Caco-2 (cell line): ENCODE data around the gene COL5A1. TPM values are rescaled to one million over a fixed set of nuclear protein-coding genes. Genes with fewer than 3 reads are reported as not detected.

Experiments
- BruUV-seq: library from RNA; stranded (reverse); fragments of 400-500 nt; replicated peaks from 2 replicates; lab custom pipeline; 2021; lab: Mats Ljungman, UMichigan
- CTCF ChIA-PET: fragments of 300-600 bp; sonication (Branson Sonifier 250); formaldehyde crosslinking; loops from one replicate; lab custom pipeline; 2022; ENCODE audit warnings: antibody characterized with exemption; lab: Charles Lee
- POLR2A ChIA-PET: fragments of 300-600 bp; sonication (Branson Sonifier 250); formaldehyde crosslinking; loops from one replicate; lab custom pipeline; 2022; ENCODE audit warnings: antibody characterized with exemption; lab: Charles Lee
- DNase-seq, 2 experiments: peaks; one replicate each; pipeline versions ENCODE4 v3.0.0 to v3.0.0-alpha.2; 2020 to 2022
- H3K27me3 ChIP-seq: replicated peaks from 2 replicates; pipeline ENCODE4 v1.6.0; 2011; ENCODE audit warnings: low read length; ENCODE audit not compliant: control insufficient read depth, insufficient read depth
- H3K36me3 ChIP-seq: 2 replicates; pipeline ENCODE4 v1.5.1; 2011; ENCODE audit warnings: low read length; ENCODE audit not compliant: control insufficient read depth, insufficient read depth
- H3K4me1 ChIP-seq: fragments of 250-450 bp; sonication (Bioruptor Pico); 2 replicates; pipeline ENCODE4 v1.5.1; 2020; ENCODE audit warnings: mild to moderate bottlenecking
- H3K4me3 ChIP-seq: 2 replicates; pipeline ENCODE4 v1.5.1; 2011; ENCODE audit warnings: low read depth, mild to moderate bottlenecking, control low read depth, low read length
- H3K9me3 ChIP-seq: fragments of 250-450 bp; sonication (Bioruptor Pico); 2 replicates; pipeline ENCODE4 v1.5.1; 2020; ENCODE audit warnings: mild to moderate bottlenecking, moderate library complexity
- H3K27ac Mint-ChIP-seq: one replicate; pipeline ENCODE4 v1.8.0; 2022; ENCODE audit warnings: mixed read lengths; ENCODE audit not compliant: unreplicated experiment
- H3K27me3 Mint-ChIP-seq: one replicate; pipeline ENCODE4 v1.8.0; 2022; ENCODE audit warnings: mixed read lengths; ENCODE audit not compliant: insufficient read depth, unreplicated experiment
- H3K36me3 Mint-ChIP-seq: one replicate; pipeline ENCODE4 v1.8.0; 2022; ENCODE audit warnings: mild to moderate bottlenecking, mixed read lengths; ENCODE audit not compliant: insufficient read depth, unreplicated experiment
- H3K4me1 Mint-ChIP-seq: one replicate; pipeline ENCODE4 v1.8.0; 2022; ENCODE audit warnings: low read depth, mixed read lengths; ENCODE audit not compliant: unreplicated experiment
- H3K4me3 Mint-ChIP-seq: one replicate; pipeline ENCODE4 v1.8.0; 2022; ENCODE audit warnings: mild to moderate bottlenecking, moderate library complexity, mixed read lengths; ENCODE audit not compliant: unreplicated experiment
- H3K9me3 Mint-ChIP-seq: one replicate; pipeline ENCODE4 v1.8.0; 2022; ENCODE audit warnings: mixed read lengths; ENCODE audit not compliant: unreplicated experiment
- CTCF ChIP-seq, 2 experiments: fragments of 200-600 bp in 1 of 2; IDR thresholded peaks; 1 replicate in 1 of 2; 2 replicates in 1 of 2; pipeline versions ENCODE4 v1.5.1 to v1.8.0; 2011 to 2022; ENCODE audit warnings: antibody characterized with exemption in 1 of 2, control low read depth in 1 of 2, inconsistent platforms in 1 of 2, low read depth in 1 of 2, low read length in 1 of 2, mild to moderate bottlenecking in 1 of 2, moderate library complexity in 1 of 2; ENCODE audit not compliant: insufficient read depth in 1 of 2, severe bottlenecking in 1 of 2, unreplicated experiment in 1 of 2
- intact Hi-C: fragments of 100-400 bp; cut with micrococcal nuclease; formaldehyde crosslinking; loops from one replicate; pipeline ENCODE4 v1.10.0; 2022; ENCODE audit not compliant: unreplicated experiment
- total RNA-seq: library from RNA; stranded (reverse); gene quantifications from 2 replicates; pipeline ENCODE4 v1.2.3, GENCODE V29; 2022

COL5A1 gene
- total RNA-seq, 1 experiment from 2014 or later: 4.8 TPM

GRCh38 chr9:134731497-134732391, 90.1 kb downstream of the COL5A1 start:
- CTCF ChIA-PET: no interaction called here
- no peaks in the 10 kb centered on the region for H3K27me3 Mint-ChIP-seq

GRCh38 chr9:134732392-134733110, 90.9 kb downstream of the COL5A1 start:
- Histone ChIP-seq H3K4me3 (no peak overlapping the region), H3K36me3 (no peaks in the 10 kb centered on the region), H3K27me3 (no peaks in the 10 kb centered on the region), H3K9me3 (peaks cover 5% of the 10 kb centered on the region; the same call in 1 of the 2 replicates), H3K4me1 (no peaks in the 10 kb centered on the region)
- H3K27me3 Mint-ChIP-seq: no peaks in the 10 kb centered on the region
- ChIA-PET CTCF (no interaction called here), POLR2A (no interaction called here)
- TF ChIP-seq CTCF (IDR thresholded peaks at IDR 0.05; ENCODE audit: insufficient read depth in 1 of 2, low read depth in 1 of 2, low read length in 1 of 2, severe bottlenecking in 1 of 2, unreplicated experiment in 1 of 2): no peak
- H3K36me3 Mint-ChIP-seq: peaks cover 6% of the 10 kb centered on the region
- no peaks in the 10 kb centered on the region for H3K4me1 Mint-ChIP-seq
- BruUV-seq: no TSS peak
- H3K4me3 Mint-ChIP-seq: no peak overlapping the region
- H3K9me3 Mint-ChIP-seq: peaks cover 10% of the 10 kb centered on the region
- intact Hi-C loops: no loop called here
- no peak for DNase-seq
- no peak overlapping the region for H3K27ac Mint-ChIP-seq

More at GRCh38 chr9:134731497-134732391, 90.1 kb downstream of the COL5A1 start:
- no peaks in the 10 kb centered on the region for H3K4me1 Mint-ChIP-seq
- H3K27me3 ChIP-seq: no peaks in the 10 kb centered on the region
- H3K4me3 Mint-ChIP-seq: no peak overlapping the region
- H3K36me3 Mint-ChIP-seq: peaks cover 6% of the 10 kb centered on the region
- POLR2A ChIA-PET: no interaction called here
- peaks cover 10% of the 10 kb centered on the region for H3K9me3 Mint-ChIP-seq
- no peak for TF ChIP-seq CTCF (IDR thresholded peaks at IDR 0.05; ENCODE audit: insufficient read depth in 1 of 2, low read depth in 1 of 2, low read length in 1 of 2, severe bottlenecking in 1 of 2, unreplicated experiment in 1 of 2)
- no peak overlapping the region for H3K27ac Mint-ChIP-seq
- DNase-seq: no peak
- intact Hi-C loops: no loop called here
- peaks cover 5% of the 10 kb centered on the region; the same call in 1 of the 2 replicates for H3K9me3 ChIP-seq
- no TSS peak for BruUV-seq
- no peak overlapping the region for H3K4me3 ChIP-seq
- H3K36me3 ChIP-seq: no peaks in the 10 kb centered on the region
- H3K4me1 ChIP-seq: no peaks in the 10 kb centered on the region

GRCh38 chr9:134733480-134734232, 92.1 kb downstream of the COL5A1 start:
- Histone ChIP-seq H3K27me3 (no peaks in the 10 kb centered on the region), H3K36me3 (no peaks in the 10 kb centered on the region), H3K4me1 (no peaks in the 10 kb centered on the region), H3K9me3 (peaks cover under 1% of the 10 kb centered on the region; the same call in 1 of the 2 replicates), H3K4me3 (no peak overlapping the region)
- DNase-seq: no peak
- BruUV-seq: no TSS peak
- H3K27ac Mint-ChIP-seq: no peak overlapping the region
- H3K4me1 Mint-ChIP-seq: no peaks in the 10 kb centered on the region
- H3K27me3 Mint-ChIP-seq: no peaks in the 10 kb centered on the region
- intact Hi-C loops: no loop called here
- H3K9me3 Mint-ChIP-seq: peaks cover 10% of the 10 kb centered on the region
- no peak for TF ChIP-seq CTCF (IDR thresholded peaks at IDR 0.05; ENCODE audit: insufficient read depth in 1 of 2, low read depth in 1 of 2, low read length in 1 of 2, severe bottlenecking in 1 of 2, unreplicated experiment in 1 of 2)
- POLR2A ChIA-PET: no interaction called here
- H3K4me3 Mint-ChIP-seq: no peak overlapping the region
- H3K36me3 Mint-ChIP-seq: peaks cover 6% of the 10 kb centered on the region
- CTCF ChIA-PET: interaction anchor here (0.7 kb wide), 1 partner anchor 22 kb away, joined by 4 read pairs; no protein-coding TSS in a partner anchor
